B cell (primary cell): Measurements from ENCODE around the gene QKI.

Experiments used
- EZH2 ChIP-seq: IDR thresholded peaks from 2 replicates; pipeline ENCODE4 v1.6.1; 2012; ENCODE audit warnings: borderline replicate concordance, low read depth, mild to moderate bottlenecking, moderate library complexity, low read length; ENCODE audit not compliant: insufficient read depth, poor library complexity, severe bottlenecking
- TF ChIP-seq, protein P1 (sequence below): fragments of 200-600 bp; IDR thresholded peaks from one replicate; pipeline ENCODE4 v1.8.0; 2022; ENCODE audit warnings: antibody characterized with exemption, mild to moderate bottlenecking

DNA sequence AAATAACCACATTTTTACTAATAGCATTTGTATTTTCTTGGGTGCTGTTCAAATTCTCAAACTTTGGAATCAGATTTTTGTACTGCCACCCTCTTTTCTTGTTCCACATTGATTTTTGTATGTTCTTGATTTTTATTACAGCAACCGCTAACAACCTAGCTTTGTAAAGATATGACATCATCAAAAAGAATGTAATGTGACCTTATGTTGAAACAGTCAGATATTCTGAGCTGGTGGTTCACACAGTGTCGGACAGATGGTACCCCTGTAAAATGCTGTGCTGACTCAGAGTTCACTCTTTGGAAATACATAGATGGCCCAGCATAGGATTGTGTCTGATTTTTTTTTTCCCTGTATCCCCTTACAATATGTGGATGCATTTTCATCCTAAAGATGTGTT is 118.9 kb downstream of the QKI start:
- TF ChIP-seq, protein P1, sequence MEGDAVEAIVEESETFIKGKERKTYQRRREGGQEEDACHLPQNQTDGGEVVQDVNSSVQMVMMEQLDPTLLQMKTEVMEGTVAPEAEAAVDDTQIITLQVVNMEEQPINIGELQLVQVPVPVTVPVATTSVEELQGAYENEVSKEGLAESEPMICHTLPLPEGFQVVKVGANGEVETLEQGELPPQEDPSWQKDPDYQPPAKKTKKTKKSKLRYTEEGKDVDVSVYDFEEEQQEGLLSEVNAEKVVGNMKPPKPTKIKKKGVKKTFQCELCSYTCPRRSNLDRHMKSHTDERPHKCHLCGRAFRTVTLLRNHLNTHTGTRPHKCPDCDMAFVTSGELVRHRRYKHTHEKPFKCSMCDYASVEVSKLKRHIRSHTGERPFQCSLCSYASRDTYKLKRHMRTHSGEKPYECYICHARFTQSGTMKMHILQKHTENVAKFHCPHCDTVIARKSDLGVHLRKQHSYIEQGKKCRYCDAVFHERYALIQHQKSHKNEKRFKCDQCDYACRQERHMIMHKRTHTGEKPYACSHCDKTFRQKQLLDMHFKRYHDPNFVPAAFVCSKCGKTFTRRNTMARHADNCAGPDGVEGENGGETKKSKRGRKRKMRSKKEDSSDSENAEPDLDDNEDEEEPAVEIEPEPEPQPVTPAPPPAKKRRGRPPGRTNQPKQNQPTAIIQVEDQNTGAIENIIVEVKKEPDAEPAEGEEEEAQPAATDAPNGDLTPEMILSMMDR, result no peak
- no peak for TF ChIP-seq EZH2
